Mesodermal cell (in vitro differentiated cells): ENCODE results near the gene PCDHB3.
"Not testable (repeated sequence)": the region's sequence is repeated elsewhere in the genome, so short reads cannot be mapped to it uniquely, and the experiment has no call there.

Experiments used
- H3K27ac ChIP-seq: 2 replicates; pipeline ENCODE4 v1.7.0; 2013; ENCODE audit warnings: mild to moderate bottlenecking, low read depth, low read length, moderate library complexity; ENCODE audit not compliant: severe bottlenecking
- H3K36me3 ChIP-seq: 2 replicates; pipeline ENCODE4 v1.7.1; 2013; ENCODE audit warnings: mild to moderate bottlenecking, low read length, moderate library complexity; ENCODE audit not compliant: control insufficient read depth, insufficient read depth
- H3K4me1 ChIP-seq: one replicate; pipeline ENCODE4 v1.7.1; 2013; ENCODE audit warnings: mild to moderate bottlenecking, low read length; ENCODE audit not compliant: insufficient read depth, control insufficient read depth, poor library complexity, severe bottlenecking
- H3K4me3 ChIP-seq: 2 replicates; pipeline ENCODE4 v1.7.0; 2013; ENCODE audit warnings: low read length, control low read depth, mild to moderate bottlenecking; ENCODE audit not compliant: insufficient read depth, poor library complexity, severe bottlenecking; ENCODE audit errors: extremely low read depth
- H3K9me3 ChIP-seq: 2 replicates; pipeline ENCODE4 v1.7.1; 2013; ENCODE audit warnings: mild to moderate bottlenecking, low read length, moderate library complexity; ENCODE audit not compliant: control insufficient read depth
- WGBS, 2 experiments: methylation state at CpG; one replicate each; pipeline ENCODE4 v1.1.5; 2013; ENCODE audit warnings: missing lambda C conversion rate in 2 of 2; ENCODE audit not compliant: insufficient coverage in 2 of 2; 5-methylcytosine and 5-hydroxymethylcytosine counted together

Gene PCDHB3

DNA sequence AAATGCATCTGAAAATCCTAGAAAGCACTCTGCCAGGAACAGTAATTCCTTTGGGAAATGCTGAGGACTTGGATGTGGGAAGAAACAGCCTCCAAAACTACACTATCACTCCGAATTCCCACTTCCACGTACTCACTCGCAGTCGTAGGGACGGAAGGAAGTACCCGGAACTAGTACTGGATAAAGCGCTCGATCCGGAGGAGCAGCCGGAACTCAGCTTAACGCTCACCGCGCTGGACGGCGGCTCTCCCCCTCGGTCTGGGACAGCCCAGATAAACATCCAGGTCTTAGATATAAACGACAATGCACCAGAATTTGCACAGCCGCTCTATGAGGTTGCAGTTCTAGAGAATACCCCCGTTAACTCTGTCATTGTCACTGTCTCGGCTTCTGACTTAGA lies 786 bp downstream of the PCDHB3 start:
- 91 to 97% methylated on average over 19 to 20 of the region's 20 CpGs for WGBS, 2 experiments
- H3K4me1 ChIP-seq: no peaks in the 10 kb centered on the region
- no peak overlapping the region for H3K4me3 ChIP-seq
- peaks cover 22% of the 10 kb centered on the region for H3K9me3 ChIP-seq
- H3K27ac ChIP-seq: no peak overlapping the region
- peaks cover 29% of the 10 kb centered on the region for H3K36me3 ChIP-seq

GRCh38 chr5:141102070-141102469 lies 1.8 kb downstream of the PCDHB3 start:
- peaks cover 27% of the 10 kb centered on the region for H3K36me3 ChIP-seq
- peaks cover 22% of the 10 kb centered on the region for H3K9me3 ChIP-seq
- WGBS, 2 experiments: 90 to 100% methylated on average over 2 to 5 of the region's 39 CpGs
- not testable (repeated sequence) for H3K4me1 ChIP-seq, H3K27ac ChIP-seq, H3K4me3 ChIP-seq

- H3K4me3 ChIP-seq, H3K27ac ChIP-seq, H3K4me1 ChIP-seq: not testable (repeated sequence)
- H3K36me3 ChIP-seq: peaks cover 27% of the 10 kb centered on the region
- peaks cover 22% of the 10 kb centered on the region for H3K9me3 ChIP-seq
- WGBS, 2 experiments: 95 to 99% methylated on average over 9 to 11 of the region's 38 CpGs
Observed at GRCh38 chr5:141102471-141102870, 2.2 kb downstream of the PCDHB3 start.

DNA sequence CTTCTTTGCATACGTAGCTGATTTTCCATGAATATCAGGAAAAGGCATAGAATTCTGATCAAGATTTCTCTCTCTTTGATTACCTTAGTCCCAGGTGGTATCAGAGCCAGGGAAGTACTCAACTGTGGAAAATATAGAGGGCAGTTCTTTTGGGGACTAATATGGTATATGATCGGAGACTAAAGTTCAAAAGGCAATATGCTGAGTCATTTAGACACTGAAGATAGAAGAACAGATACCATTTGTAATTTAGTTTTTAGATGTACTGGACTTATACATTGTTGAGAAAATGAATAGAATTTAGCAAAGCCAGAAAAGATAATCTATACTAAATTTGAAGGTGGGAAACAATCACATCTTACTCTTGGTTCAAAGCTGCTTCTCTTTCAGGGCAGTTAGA lies 5.1 kb downstream of the PCDHB3 start:
- WGBS, 2 experiments: 14% methylated on average over 1 of the region's 2 CpGs; no CpG with 5 or more reads in 1 of the 2 experiments

DNA sequence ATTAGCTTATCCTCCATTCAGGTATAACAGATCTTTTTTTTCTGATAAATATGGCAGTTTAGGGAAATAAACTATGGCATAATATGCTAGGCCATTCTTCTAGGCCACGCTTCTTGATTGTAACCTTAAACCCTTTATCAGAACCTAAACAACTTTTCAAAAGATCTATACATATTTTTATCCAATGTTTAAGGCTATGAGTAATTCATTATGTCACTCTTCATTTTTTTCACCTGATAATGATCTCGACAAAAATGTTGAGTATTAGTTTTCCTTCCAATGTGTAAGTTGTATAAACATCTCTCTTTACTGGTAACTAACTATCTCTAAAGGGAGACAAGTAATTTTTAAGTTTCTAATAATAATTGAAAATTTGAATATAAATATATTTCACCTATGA lies 19.0 kb downstream of the PCDHB3 start:
- H3K27ac ChIP-seq: no peak overlapping the region

More for the DNA sequence above, 5.1 kb downstream of the PCDHB3 start:
- Histone ChIP-seq H3K9me3 (peaks cover 13% of the 10 kb centered on the region), H3K4me3 (no peak overlapping the region), H3K4me1 (no peaks in the 10 kb centered on the region), H3K36me3 (peaks cover 12% of the 10 kb centered on the region), H3K27ac (no peak overlapping the region)

GRCh38 chr5:141121563-141121962 lies 21.3 kb downstream of the PCDHB3 start, which contains the start of gene PCDHB4:
TSS of gene PCDHB4 (plus strand) at chr5:141121818. CDS start at chr5:141121999, 181 bp downstream.
- no peak within 1 kb of the TSS for H3K27ac ChIP-seq
- H3K36me3 ChIP-seq: no peaks in the 10 kb centered on the region
- H3K4me1 ChIP-seq: no peaks in the 10 kb centered on the region
- no peak within 1 kb of the TSS for H3K4me3 ChIP-seq
- H3K9me3 ChIP-seq: peaks cover 9% of the 10 kb centered on the region
- WGBS, 2 experiments: 86 to 90% methylated on average over 12 to 14 of the region's 16 CpGs

More for the DNA sequence above, 19.0 kb downstream of the PCDHB3 start:
- H3K36me3 ChIP-seq: no peaks in the 10 kb centered on the region
- H3K4me1 ChIP-seq: no peaks in the 10 kb centered on the region
- peaks cover 12% of the 10 kb centered on the region for H3K9me3 ChIP-seq
- no peak overlapping the region for H3K4me3 ChIP-seq
- no CpG with 5 or more reads among the region's 2 CpGs for WGBS, 2 experiments

- H3K9me3 ChIP-seq: peaks cover 8% of the 10 kb centered on the region
- H3K4me1 ChIP-seq: no peaks in the 10 kb centered on the region
- WGBS, 2 experiments: 89 to 90% methylated on average over 11 to 12 of the region's 12 CpGs
- H3K4me3 ChIP-seq: no peak overlapping the region
- H3K36me3 ChIP-seq: no peaks in the 10 kb centered on the region
- no peak overlapping the region for H3K27ac ChIP-seq
Observed at GRCh38 chr5:141121985-141122384, 21.7 kb downstream of the PCDHB3 start.

DNA sequence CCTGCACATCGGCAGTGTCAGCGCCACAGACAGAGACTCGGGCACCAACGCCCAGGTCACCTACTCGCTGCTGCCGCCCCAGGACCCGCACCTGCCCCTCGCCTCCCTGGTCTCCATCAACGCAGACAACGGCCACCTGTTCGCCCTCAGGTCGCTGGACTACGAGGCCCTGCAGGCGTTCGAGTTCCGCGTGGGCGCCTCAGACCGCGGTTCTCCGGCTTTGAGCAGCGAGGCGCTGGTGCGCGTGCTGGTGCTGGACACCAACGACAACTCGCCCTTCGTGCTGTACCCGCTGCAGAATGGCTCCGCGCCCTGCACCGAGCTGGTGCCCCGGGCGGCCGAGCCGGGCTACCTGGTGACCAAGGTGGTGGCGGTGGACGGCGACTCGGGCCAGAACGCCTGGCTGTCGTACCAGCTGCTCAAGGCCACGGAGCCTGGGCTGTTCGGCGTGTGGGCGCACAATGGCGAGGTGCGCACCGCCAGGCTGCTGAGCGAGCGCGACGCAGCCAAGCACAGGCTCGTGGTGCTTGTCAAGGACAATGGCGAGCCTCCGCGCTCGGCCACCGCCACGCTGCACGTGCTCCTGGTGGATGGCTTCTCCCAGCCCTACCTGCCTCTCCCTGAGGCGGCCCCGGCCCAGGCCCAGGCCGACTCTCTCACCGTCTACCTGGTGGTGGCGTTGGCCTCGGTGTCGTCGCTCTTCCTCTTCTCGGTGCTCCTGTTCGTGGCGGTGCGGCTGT lies 23.3 kb downstream of the PCDHB3 start:
- H3K4me3 ChIP-seq, H3K9me3 ChIP-seq, H3K36me3 ChIP-seq, H3K4me1 ChIP-seq, H3K27ac ChIP-seq: not testable (repeated sequence)
- WGBS, 2 experiments: 97% methylated on average over 6 of the region's 73 CpGs; no CpG with 5 or more reads in 1 of the 2 experiments

- no peaks in the 10 kb centered on the region for H3K36me3 ChIP-seq
- WGBS, 2 experiments: no CpG with 5 or more reads among the region's 1 CpG
- no peak overlapping the region for H3K4me3 ChIP-seq
- peaks cover 3% of the 10 kb centered on the region for H3K9me3 ChIP-seq
- H3K4me1 ChIP-seq: no peaks in the 10 kb centered on the region
- H3K27ac ChIP-seq: no peak overlapping the region
Observed at GRCh38 chr5:141127305-141127704, 27.0 kb downstream of the PCDHB3 start.

DNA sequence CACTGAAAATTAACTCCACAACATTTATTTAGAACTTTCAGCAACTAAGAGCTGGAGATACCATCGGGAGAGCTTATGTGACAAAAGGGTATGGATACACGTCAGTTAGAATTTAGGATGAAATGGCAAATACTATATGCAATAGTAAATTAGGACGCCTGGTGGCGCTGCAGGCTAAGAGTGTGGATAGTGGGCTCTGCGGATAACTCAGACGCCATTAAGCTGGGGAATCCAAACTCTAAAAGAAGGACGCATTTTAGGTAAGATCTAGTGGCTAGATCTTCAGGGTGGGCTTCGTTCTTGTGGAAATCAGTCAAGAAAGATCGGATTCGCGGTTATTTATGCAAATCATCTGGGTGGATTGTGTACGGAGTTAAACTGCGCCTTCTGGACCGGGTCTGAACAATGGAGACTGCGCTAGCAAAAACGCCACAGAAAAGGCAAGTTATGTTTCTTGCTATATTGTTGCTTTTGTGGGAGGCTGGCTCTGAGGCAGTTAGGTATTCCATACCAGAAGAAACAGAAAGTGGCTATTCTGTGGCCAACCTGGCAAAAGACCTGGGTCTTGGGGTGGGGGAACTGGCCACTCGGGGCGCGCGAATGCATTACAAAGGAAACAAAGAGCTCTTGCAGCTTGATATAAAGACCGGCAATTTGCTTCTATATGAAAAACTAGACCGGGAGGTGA lies 34.9 kb downstream of the PCDHB3 start, which contains the start of gene PCDHB5:
PCDHB5 (plus strand) TSS at position 177 of the 688 bp plus-strand sequence; CDS start at position 406, 229 bp downstream.
- 89 to 91% methylated on average over 21 to 22 of the region's 22 CpGs for WGBS, 2 experiments
- no peak within 1 kb of the TSS for H3K4me3 ChIP-seq

More for the DNA sequence above, 34.9 kb downstream of the PCDHB3 start, which contains the start of gene PCDHB5:
- peaks cover 16% of the 10 kb centered on the region for H3K9me3 ChIP-seq
- no peaks in the 10 kb centered on the region for H3K4me1 ChIP-seq
- no peaks in the 10 kb centered on the region for H3K36me3 ChIP-seq
- no peak within 1 kb of the TSS for H3K27ac ChIP-seq
